IMR-90 (cell line): ENCODE measurements around the gene SLC7A7.

Source experiments
- CEBPB ChIP-seq: IDR thresholded peaks from 2 replicates; pipeline ENCODE4 v1.6.1; 2012; ENCODE audit warnings: low read depth, low read length, improper control_type of control experiment
- CTCF ChIP-seq: conservative IDR thresholded peaks from 2 replicates; pipeline ENCODE4 v1.5.1; 2012; ENCODE audit warnings: mild to moderate bottlenecking, low read depth, low read length, improper control_type of control experiment
- ELK1 ChIP-seq: fragments of 150-350 bp; IDR thresholded peaks from 2 replicates; pipeline ENCODE4 v1.6.1; 2016; ENCODE audit warnings: low read depth, mild to moderate bottlenecking, low read length, moderate library complexity, borderline replicate concordance
- FOS ChIP-seq: fragments of 150-350 bp; IDR thresholded peaks from 2 replicates; pipeline ENCODE4 v1.6.1; 2016; ENCODE audit warnings: low read depth, low read length
- MXI1 ChIP-seq: IDR thresholded peaks from 2 replicates; pipeline ENCODE4 v1.6.1; 2012; ENCODE audit warnings: low read depth, mild to moderate bottlenecking, low read length, moderate library complexity, borderline replicate concordance
- POLR2A ChIP-seq: IDR thresholded peaks from 2 replicates; pipeline ENCODE4 v1.6.1; 2012; ENCODE audit warnings: mild to moderate bottlenecking, low read depth, low read length
- RAD21 ChIP-seq: IDR thresholded peaks from 2 replicates; pipeline ENCODE4 v1.6.1; 2012; ENCODE audit warnings: low read length, improper control_type of control experiment
- RCOR1 ChIP-seq: IDR thresholded peaks from 2 replicates; pipeline ENCODE4 v1.6.1; 2012; ENCODE audit warnings: mild to moderate bottlenecking, low read length, improper control_type of control experiment; ENCODE audit not compliant: insufficient replicate concordance
- SMC3 ChIP-seq: fragments of 150-350 bp; IDR thresholded peaks from 2 replicates; pipeline ENCODE4 v1.6.1; 2016; ENCODE audit warnings: low read depth, mild to moderate bottlenecking, antibody characterized with exemption, low read length, moderate library complexity
- USF2 ChIP-seq: fragments of 150-350 bp; IDR thresholded peaks from 2 replicates; pipeline ENCODE4 v1.6.1; 2017; ENCODE audit warnings: mild to moderate bottlenecking, antibody characterized with exemption, low read length, low read depth

- no peak for TF ChIP-seq CTCF
- no peak for TF ChIP-seq RAD21
- TF ChIP-seq POLR2A = no peak
- TF ChIP-seq MXI1 = no peak
- no peak for TF ChIP-seq ELK1
- no peak for TF ChIP-seq RCOR1
- TF ChIP-seq CEBPB = no peak
- no peak for TF ChIP-seq FOS
- TF ChIP-seq SMC3 = no peak
- no peak for TF ChIP-seq USF2
Observed at GRCh38 chr14:22821193-22822015, 6.2 kb upstream of the SLC7A7 start.
